HG03095 (cell line): ENCODE measurements around the gene P4HB.

ENCODE experiments used
- ATAC-seq: cut with Tn5 transposase; IDR thresholded peaks from one replicate; pipeline ENCODE4 v1.9.1; 2021; ENCODE audit warnings: moderate library complexity; ENCODE audit not compliant: unreplicated experiment

The P4HB gene

DNA sequence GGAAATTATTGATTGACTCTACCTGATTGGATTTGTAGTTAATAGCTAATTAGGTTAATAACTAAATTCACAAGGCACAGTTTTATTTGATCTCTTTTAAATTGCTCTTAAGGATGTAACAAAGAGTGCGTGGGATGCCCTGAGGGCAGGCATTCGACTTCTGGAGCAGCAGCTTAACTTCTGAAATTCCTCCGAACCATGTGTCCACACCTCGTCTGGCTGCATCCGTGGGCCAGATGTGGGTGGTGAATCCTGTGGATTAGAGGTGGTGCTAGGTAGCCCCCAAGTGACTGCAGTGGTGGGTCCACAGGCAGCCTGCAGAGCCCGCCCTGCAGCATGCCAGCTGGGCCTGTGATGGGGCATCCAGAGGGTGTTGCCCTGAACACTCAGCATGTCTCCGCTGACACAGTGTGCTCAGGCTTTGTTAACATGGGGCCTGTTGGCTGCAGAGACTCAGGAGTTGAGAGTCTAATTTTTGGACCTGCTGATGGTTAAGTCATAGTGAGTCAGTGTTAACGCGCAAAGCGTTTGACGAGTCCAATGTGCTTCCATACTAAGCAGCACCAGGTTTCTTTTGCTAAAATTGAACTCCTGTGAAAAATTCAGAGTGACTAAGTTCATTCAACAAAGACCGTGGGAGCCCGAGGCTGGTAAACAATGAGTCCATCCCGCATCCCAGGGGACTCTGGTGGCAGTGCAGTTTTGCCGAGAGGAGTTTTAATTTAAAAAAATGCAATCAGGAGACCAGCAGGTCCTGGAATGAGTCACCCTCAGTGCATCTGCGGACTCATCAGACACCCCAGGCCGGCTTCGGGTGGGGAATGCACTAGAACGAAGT, 37.9 kb upstream of the P4HB start:
- ATAC-seq = no peak

DNA sequence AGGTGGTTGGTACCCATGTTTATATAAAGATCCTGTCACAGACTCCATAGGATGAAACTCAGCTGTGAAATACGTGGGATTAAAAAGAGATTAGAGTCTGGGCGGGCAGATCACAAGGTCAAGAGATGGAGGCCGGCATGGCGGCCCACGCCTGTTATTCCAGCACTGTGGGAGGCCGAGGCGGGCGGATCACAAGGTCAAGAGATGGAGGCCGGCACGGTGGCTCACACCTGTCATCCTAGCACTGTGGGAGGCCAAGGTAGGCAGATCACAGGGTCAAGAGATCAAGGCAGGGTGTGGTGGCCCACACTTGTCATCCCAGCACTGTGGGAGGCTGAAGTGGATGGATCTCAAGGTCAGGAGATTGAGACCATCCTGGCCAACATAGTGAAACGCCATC, 35.1 kb upstream of the P4HB start:
- ATAC-seq = no peak

GRCh38 chr17:81891303-81891552, 30.9 kb upstream of the P4HB start:
- ATAC-seq = peak; percentile 14

DNA sequence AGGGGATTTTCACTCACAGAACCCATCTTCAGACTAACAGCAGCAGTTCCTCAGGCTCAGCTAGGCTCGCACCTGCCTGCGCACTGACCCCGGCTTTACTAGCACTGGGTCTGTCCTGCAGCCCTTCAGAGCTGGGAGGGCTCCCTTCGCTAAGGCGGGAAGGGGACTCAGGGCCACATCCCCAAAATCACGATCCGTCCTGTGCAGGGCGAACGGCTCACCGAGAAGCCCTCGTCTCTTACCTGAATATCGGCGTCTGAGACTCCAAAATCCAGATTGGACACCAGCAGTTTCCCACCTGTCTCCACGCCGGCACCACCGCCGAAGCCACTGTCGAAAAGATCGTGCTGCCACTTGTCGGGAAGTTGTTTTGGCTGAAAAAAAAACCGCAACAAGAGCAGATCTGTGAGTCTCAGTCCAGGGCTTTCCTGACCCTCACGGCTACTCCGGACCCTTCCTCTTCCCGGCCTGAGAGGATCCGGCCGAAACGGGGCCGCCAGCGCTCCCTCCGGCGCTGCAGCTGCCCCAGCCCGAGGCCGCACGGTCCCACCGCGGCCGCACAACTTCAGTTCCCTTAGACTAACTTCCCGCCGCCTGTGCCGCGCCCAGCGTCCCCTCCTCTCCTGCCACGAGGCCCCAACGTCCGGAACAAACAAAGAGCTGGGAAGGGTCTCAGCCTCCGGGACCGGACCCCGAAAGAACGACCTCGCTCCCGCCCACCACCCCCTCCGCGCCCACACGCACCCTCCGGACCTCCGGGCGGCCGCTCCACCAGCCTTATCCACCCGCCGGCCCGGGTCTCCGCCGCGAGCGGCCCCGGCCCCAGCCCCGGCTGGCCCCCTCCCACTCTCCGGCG, 30.3 kb upstream of the P4HB start:
- ATAC-seq = no peak

DNA sequence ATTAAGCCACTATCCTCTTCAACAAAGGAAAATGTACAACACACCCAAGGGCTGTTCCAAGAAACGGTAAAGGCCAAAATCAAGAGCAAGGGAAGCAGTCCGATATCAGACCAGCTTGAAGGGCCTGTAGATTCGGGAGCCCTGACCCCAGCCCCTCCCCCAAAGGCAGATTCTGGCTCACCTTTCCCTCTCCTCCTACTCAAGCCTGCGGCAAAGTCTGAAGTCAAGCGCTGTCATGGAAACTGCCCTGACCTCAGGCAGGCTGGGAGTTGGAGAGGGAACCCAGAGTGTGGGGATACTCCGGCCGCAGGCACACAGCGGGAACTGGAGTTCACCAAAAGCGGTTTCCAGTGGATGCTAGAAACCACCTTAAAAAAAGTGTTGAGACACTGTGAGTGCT, 29.3 kb upstream of the P4HB start:
- ATAC-seq = no peak

- no peak for ATAC-seq
These were observed 28.8 kb upstream of the P4HB start for GRCh38 chr17:81888988-81889595.

DNA sequence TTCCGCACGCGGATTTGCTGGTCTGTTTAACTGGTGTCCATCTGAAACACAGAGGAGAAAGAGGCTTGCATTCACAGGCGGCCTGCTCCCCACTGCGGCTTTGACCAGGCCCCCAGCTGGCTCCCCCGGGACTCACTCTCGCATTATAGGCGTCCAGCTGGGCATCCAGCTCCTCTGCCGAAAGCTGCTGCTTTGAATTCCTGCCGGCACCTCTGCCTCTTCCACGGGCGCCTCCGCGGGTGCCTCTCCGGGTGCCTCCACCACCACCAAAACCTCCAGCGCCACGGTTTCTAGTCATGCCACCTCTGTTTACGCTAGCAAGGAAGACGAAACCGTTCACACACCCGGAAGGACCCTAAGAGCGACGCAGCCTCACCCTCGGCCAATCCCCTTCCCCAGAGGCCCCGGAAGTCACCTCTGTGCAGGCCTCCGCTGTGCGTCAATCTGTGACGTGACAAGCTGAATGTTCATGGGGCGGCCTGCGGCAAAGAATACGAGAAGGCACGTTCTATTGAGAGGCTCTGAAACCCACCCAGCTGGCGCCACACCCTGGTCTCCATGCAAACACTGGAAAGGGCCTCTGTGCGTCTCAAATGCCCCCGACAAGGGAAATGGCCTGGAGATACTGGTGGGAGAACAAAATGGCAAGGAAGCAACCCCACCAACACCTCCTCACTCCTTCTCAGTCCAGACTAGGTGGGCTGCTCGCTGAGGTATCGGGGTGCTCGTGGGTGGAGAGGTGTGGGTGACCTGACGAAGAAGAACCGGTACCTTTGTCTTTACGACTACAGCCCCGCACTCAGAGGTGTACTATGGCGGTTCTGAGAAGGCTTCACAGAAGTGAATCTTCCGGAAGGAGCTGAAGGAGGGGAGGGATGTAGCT, 28.0 kb upstream of the P4HB start:
- ATAC-seq = no peak

DNA sequence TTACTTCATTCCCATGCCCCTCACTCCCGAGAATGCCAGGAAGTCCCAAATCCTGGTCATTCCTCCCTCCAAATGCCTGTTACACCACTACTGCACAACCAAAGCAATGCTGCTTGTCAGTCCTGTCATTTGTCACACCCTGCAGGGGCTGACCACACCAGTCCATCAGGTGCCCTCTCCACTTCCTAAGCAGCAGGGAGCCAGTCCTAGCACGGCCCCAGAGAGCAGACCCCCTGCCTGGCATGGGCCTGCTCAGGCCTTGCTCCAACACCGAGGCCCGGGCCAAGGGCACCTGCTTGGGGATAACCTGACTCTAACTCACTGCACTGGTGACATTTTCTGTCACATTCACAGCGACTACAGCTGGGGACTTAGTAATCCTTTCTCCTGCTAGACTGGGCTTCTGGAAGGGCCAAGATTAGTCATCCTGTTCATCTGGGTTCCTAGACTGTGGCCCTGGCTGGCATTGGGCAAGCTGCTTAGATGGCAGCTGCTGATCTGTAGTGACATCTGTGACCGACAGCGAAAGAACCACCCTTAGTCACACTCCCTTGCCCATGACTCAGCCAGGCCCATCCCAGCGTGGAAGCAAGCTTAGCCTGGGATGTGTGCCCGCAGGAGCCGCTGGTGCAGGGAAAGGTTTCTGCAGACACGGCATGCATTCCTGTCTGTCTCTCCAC, 25.7 kb upstream of the P4HB start:
- no peak for ATAC-seq

DNA sequence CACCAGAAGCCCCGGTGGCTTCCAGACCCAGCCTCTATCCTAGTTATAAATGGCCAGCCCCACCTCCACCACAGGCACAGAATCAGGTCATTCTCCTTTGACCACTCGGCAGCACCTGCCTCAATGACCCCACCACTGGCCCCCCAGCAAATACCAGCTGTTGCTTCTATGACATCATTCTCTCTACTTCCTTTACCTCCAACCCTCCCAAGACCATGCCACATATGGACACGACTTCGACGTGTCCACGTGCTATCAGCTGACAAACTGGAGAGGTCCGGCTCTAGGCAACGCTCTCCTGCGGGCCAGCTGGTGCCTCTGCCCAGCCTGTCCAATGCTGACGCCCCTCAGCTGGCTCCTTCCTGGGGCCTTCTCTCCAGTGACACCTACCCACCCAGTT, 25.1 kb upstream of the P4HB start:
- no peak for ATAC-seq

GRCh38 chr17:81884968-81885367, 24.6 kb upstream of the P4HB start:
- ATAC-seq = no peak

DNA sequence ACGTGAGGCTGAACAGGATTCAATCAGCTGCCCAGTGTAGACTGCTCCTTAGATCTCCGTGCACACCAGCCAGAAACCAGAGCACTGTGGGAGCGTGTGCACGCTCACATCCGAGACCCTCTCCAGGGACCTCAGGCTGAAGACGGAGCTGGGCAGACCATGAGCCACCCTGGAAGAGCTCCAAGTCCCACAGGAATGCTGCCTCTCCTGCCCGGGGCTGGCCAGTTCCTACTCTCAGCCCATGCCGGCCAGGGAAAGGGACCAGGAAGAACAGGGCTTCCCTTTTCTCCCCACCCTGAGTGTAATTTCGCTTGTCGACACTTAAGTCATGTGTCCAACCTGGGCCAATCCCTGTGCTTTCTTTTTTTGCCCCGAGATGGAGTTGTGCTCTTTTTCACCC, 24.2 kb upstream of the P4HB start:
- ATAC-seq = no peak

DNA sequence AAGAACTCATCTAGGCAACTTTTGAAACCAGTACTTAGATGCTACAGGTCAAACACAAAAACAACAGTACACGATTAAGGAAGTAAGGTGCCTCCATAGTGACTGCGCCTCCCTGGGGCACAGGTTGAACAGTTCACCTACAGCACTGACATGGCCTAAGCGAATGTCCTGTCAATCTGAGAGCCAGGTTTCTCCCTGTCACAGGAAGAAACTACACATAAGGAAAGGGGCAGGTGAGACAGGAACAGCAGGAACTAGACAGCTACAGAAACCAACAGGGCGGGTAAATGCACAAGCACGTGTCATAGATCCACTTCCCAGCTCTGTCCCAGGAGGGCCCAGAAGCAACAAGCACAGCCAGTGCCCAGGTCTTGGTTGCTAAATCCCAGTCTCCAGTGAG, 18.8 kb upstream of the P4HB start:
- no peak for ATAC-seq

- ATAC-seq = no peak
These were observed 18.0 kb upstream of the P4HB start for GRCh38 chr17:81878294-81878693.

- no peak for ATAC-seq
These were observed 17.2 kb upstream of the P4HB start for GRCh38 chr17:81877569-81877968.

GRCh38 chr17:81871387-81872230, 11.3 kb upstream of the P4HB start:
- peak; percentile 3 for ATAC-seq

DNA sequence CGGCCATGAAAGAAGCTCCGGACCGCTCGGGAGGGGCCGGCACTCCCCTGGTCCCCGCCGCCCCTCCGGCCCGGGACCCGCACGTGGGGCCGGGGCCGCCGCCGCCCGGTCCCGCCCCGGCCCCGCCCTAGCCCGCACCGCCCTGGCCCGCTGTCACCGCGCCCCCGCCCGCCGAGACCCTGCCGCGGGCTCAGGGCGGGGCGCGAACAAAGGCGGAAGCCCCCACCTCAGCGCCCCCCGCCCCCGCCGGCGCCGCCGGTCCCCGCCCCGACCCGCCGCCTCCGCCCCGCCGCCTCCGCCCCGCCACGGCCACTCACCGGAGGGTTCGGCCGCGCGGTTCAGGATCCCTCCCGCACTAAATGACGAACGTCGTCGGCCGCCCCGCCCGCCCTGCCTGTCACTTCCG, 10.6 kb upstream of the P4HB start, which contains the start of gene ARHGDIA:
ARHGDIA (minus strand) TSS at position 357 of the 406 bp plus-strand sequence. CDS start 1,407 bp downstream, outside the sequence.
- ATAC-seq = peak; percentile 35

DNA sequence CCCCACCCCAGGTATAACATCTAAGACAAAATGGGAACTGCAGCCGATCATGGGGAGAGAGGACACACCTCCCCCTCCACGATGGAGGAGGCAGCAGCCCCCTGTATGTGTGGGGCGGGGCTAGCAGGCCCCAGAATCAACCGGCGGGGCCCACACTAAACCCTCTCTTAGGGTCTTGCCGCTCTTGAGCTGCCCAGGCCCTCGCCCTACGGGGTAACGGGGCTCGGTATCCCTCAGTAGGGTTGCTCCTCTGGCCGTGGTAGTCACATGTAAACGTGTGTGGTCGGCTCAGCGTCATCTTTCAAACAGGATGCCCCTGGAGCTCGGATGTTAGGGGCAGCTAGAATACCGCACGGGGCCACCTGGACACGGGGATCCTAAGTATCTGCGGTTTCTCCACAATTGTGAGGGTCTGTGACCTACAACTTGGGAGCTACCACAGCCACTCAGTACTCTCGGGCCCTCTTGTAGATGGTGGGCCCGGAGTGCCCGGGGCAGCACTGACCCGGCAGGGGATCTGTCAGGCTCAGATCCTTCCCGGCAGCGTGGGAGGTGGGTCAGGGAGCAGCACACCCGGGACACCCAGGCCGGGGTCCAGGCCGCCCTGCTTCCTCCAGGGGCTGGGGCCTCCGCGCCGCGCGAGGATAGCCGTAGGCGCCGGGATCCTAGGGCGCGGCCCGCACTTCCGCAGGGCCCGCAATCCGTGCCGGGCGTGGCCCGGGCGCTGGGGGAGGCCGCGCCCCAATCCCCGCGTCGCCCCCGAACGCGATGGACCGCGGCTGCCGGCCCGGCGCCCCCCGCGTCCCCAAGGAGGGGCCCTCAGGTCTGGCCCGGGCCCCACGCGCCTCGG, 10.0 kb upstream of the P4HB start:
- ATAC-seq = peak; percentile 16
